GM21576 (cell line): ENCODE measurements around the gene PTPA.

Source experiments
- ATAC-seq: cut with Tn5 transposase; IDR thresholded peaks from one replicate; pipeline ENCODE4 v1.9.1; 2021; ENCODE audit warnings: mild to moderate bottlenecking, moderate library complexity; ENCODE audit not compliant: unreplicated experiment

The PTPA gene

GRCh38 chr9:129081388-129081904 is 29.8 kb upstream of the PTPA start:
- no peak for ATAC-seq

- ATAC-seq: no peak
Observed at GRCh38 chr9:129084087-129084486, 27.1 kb upstream of the PTPA start.

- ATAC-seq: no peak
Observed at GRCh38 chr9:129089246-129089645, 22.0 kb upstream of the PTPA start.

DNA sequence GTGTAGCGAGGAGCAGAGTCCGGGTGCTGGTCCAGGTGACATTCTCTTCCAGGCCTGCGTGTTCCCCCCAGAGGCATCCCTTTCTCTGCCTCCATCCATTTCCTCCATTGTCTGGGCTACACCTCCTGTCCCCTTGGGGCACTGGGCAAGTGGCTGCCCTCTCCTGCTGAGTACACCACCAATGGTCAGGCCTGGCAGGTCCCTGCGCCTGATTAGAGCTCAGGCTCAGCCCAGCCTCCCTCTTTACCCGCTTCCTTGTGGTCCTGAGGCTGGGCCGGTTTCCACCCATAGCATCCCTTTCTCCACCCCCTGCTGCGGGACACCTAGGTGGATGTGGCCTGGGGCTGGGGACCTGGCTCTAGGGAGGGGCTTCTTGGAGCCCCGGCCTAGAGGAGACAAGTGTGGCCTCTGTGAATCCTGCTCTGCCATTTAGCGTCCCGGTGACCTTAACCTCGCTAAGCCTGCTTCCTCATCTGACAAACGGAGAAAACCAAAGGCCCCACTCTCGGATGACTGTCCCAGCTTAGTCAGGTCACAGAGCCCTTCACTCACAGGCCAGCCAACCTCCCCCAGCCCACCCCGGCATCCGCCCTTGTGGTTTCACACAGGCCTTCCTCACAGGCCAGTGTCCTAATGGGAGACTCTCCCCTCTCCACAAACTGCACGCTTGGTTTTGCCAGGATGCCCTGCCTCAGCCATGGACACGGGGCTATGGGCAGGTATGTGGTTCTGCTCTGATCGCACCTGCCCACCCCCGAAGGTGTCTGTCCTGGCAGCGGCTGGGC is 17.4 kb upstream of the PTPA start:
- no peak for ATAC-seq

- no peak for ATAC-seq
Observed at GRCh38 chr9:129094387-129095169, 16.6 kb upstream of the PTPA start.

GRCh38 chr9:129095170-129095667 is 16.0 kb upstream of the PTPA start:
- no peak for ATAC-seq

- no peak for ATAC-seq
Observed at GRCh38 chr9:129095908-129096307, 15.3 kb upstream of the PTPA start.

GRCh38 chr9:129097671-129098306 is 13.4 kb upstream of the PTPA start:
- ATAC-seq: no peak

DNA sequence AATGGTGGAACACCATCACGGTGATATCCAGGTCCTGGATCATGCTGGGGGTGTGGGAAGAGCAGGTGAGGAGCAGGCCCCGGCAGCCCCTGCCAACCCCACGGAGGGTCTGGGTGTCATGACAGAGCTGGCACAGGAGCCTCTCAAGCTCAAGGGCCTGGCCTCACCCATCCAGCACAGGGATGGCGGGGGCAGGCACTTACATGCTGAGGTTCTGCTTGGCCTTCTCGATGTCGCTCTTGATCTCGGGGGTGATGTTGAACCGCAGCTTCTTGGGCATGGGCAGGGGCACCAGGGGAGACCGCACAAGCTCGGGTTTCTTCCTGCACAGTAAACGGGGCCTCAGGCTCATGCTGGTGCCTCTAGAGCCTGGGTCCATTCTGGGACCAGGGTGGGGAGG is 12.9 kb upstream of the PTPA start:
- ATAC-seq: no peak

GRCh38 chr9:129100383-129101169 is 10.6 kb upstream of the PTPA start:
- no peak for ATAC-seq

DNA sequence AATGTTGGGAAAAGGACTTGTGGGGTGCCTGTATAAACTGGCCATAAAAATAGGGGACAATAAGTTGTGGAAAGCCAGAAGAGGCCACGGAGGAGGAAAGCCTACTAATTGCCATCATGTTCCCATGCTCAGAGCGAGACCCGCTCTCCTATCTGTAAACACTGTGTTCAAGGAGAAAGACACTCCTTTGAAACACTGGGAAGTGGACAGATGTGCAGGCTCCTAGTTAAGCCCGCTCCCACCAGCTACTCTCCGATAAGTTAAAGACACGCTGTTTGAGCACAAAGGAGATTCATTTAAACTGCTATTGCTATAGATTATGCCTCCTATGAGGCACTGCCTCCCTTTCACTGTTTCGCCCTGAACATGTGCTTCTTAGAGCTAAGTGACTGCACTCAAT is 9.9 kb upstream of the PTPA start:
- no peak for ATAC-seq

DNA sequence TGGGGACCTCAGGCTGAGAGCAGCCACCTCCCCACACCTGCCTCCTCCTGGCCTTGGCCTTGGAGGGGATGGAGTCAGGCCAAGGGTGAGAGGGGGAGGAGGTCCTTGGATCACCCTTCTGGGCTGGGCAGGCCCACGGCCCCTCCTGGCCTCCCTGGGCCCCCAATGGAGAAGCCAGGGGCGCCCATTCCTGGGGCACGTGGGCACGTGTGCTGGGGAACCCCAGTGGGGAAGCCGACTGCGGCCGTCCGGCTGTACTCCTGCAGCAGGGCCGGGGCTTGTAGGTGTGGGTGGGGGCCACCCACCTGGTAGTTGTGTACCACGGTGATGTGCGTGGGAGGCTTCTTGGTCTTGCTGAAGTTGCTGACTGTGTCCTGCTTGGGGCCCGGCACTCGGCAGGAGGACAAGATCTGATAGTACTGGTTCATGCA is 9.1 kb upstream of the PTPA start:
- ATAC-seq: no peak

GRCh38 chr9:129102791-129103594 is 8.2 kb upstream of the PTPA start:
- ATAC-seq: no peak

DNA sequence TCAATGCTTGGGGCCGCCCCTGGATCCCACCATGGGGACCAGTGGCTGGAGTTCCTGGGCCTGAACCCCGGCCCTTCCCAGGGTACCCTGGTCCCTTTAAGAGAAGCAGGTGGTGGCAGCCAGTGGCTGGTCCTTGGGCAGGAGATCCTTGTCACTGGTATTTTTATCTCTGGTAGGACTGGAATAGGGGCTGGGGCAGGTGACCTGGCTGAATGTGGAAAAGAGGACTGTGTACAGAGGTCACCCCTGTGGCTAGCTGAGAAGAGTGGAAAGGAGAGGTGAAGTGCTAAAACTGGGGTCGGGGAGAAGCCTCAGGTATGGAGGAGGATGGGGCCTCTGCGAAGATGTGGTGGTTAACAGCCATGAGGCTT is 7.6 kb upstream of the PTPA start:
- no peak for ATAC-seq

- no peak for ATAC-seq
Observed at GRCh38 chr9:129104051-129104450, 7.2 kb upstream of the PTPA start.

DNA sequence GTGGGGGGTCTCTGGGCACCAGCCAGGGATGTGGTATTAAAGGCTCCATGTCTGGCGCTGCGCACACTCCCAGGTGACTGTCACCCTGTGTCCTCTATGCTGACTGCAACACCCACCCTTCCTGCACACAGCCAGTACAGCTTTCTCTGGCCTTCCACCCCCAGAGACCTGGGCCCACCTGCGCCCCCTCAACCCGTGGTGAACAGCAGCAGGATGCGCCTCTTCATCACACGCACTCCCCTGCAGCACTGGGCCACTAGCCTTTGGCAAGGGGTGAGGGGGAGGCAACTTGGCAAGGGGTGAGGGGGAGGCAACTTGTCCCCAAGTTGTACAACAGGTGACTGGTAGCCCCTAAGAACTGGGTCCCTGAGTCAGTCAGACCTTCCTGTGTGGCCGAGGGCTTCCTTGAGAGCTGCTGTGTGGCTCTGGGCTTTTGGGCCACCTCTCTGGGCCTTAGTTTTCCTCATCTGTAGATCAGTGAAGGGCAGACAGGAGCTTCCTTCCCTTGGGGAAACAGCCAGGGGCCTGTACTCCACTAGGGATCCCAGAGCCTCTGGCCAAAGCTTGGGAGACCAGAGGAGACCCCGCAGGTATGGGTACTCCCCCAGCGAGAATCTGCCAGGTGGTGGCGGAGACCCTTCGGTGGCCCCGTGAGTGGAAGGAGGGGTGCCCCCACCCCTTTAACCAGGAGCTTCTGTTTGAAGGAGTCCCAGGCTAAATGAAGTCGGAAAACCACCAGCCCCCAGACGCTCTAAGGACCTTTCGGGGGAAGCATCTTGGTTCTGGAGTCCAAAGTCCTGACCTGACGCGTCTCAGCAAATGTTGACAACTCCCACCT is 5.1 kb upstream of the PTPA start:
- no peak for ATAC-seq

- no peak for ATAC-seq
Observed at GRCh38 chr9:129107651-129108050, 3.6 kb upstream of the PTPA start.

DNA sequence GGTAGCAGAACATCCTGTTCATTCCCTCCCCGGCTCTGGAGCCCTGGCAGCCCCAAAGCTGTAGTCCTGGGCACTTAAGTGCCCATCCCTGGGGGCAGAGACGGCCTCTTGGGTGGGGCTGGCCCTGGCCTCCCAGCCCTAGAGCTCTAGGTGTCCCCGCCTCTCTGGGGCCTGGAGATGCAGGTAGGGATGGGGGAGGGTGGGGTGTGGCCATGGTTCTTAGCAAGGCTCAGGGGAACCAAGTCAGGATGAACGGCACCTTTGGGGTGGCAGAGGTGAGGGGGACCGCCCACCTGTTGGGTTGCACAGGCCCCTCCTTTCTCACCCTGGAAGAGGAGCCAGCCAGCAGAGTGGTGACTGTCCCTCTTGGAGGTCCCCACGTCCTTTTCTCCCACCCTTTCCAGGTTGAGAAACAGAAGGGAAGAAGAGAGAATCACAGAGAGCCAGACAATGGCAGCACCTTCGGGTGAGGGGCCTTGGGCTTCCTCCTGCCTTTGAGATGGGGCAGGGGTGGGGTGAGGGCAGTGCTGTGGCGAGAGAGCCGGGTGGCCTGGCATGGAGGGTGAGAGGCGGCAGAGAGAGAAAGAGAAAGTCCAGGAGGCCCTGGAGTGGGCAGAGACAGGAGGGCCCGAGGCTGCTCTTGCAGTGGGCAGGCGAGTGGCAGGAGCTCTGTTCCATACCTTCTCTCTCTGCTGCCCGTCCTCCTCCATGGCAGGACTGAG is 3.0 kb upstream of the PTPA start:
- ATAC-seq: no peak
